Stimulated activated CD8-positive, alpha-beta memory T cell treated with anti-CD3 and anti-CD28 coated beads, Interleukin-15, amount 100 ng/mL, for 4 hours (primary cell): ENCODE measurements around the gene TPRN.

Experiments used
- DNase-seq, 2 donors: peaks; one replicate each; pipeline ENCODE4 v3.0.0-alpha.2; 2020; ENCODE audit warnings: low read depth in 2 of 2

The TPRN gene

DNA sequence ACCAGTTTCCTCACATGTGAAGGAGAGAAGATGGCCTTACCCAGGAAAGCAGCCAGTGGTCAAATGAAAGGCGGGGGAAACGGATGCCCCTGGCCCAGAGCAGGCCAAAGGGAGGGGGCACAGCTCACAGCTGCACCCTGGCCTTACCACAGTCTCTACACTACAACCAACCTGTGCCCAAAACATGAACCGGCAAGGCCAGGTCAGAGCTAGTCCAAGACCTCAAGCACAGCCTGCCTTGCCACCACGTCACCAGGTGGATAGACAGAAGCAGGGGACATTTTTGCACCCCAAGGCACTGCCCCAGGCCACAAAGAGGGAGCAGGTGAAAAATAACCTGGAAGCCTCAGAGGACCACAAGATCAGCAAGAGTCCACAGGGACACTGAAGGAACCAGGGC is 57.1 kb downstream of the TPRN start:
- no peak for DNase-seq

DNA sequence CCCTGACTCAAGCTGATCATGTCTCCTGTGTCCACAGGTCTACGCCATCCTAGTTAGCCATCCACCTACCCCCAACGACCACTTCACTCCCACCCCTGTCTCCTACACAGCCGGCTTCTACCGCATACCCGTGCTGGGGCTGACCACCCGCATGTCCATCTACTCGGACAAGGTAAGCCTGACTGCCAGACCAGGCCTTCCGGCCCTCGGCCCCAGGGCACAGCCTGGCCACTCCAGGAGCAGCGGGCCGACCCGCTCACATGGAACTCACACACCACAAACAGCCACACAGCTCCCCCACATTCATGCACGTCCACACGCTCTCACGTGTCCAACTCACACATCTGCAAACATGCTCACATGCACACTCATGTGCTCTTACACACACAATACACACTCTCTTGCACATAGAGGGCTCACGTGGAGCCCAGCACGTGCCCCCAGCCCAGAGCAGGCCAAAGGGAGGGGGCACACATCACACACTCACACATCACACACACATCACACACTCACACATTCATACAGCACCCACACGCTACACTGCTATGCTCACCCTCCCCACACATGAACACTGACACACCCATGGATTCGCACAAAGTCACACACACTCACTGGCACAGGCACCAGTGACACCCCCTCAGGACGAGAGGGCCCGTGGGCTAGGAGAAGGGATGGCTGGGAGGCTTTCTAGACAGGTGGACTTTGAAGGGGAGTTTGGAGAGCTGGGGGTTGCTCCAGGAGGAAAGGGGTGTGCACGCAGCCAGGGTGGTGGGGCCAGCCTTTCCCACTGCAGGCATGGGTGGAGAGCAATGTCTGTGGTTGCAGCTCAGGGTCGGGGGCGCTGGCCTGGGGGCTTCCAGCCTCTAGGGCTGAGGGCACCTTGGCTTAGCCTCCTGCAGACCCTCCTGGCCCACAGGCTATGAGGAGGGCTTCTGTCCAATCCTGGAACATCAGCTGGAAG is 58.3 kb downstream of the TPRN start:
- no peak for DNase-seq
